PC-3 (cell line): ENCODE data around the gene UBE2E1. TPM values are rescaled to one million over a fixed set of nuclear protein-coding genes. Genes with fewer than 3 reads are reported as not detected.

Source experiments
- ATAC-seq: fragments of 200-7000 bp; cut with Tn5 transposase; 2 replicates; pipeline ENCODE4 v1.9.1; 2020; ENCODE audit warnings: mild to moderate bottlenecking, moderate library complexity
- BruUV-seq: library from RNA; stranded (reverse); fragments of 400-500 nt; replicated peaks from 2 replicates; lab custom pipeline; 2021; lab: Mats Ljungman, UMichigan
- CTCF ChIA-PET: fragments of 300-600 bp; sonication (Branson Sonifier 250); formaldehyde crosslinking; loops from one replicate; lab custom pipeline; 2022; ENCODE audit warnings: antibody characterized with exemption; lab: Charles Lee
- POLR2A ChIA-PET: fragments of 300-600 bp; sonication (Branson Sonifier 250); formaldehyde crosslinking; loops from one replicate; lab custom pipeline; 2022; ENCODE audit warnings: antibody characterized with exemption; ENCODE audit not compliant: unreplicated experiment; lab: Charles Lee
- DNase-seq: peaks from one replicate; pipeline ENCODE4 v3.0.0-alpha.2; 2015
- H2AFZ ChIP-seq: fragments of 300-600 bp; sonication (generic); 2 replicates; pipeline ENCODE4 v1.6.0; 2016; ENCODE audit warnings: antibody characterized with exemption, low read length
- H3F3A ChIP-seq: fragments of 300-600 bp; sonication (generic); one replicate; pipeline ENCODE4 v1.6.0; 2017; ENCODE audit warnings: antibody characterized with exemption, low read length, control low read depth, mild to moderate bottlenecking; ENCODE audit not compliant: unreplicated experiment
- H3K27ac ChIP-seq: fragments of 300-600 bp; sonication (generic); 2 replicates; pipeline ENCODE4 v1.5.1; 2016; ENCODE audit warnings: mild to moderate bottlenecking, low read length
- H3K27me3 ChIP-seq: fragments of 300-600 bp; sonication (generic); 2 replicates; pipeline ENCODE4 v1.6.1; 2016; ENCODE audit warnings: low read length, mixed read lengths
- H3K36me3 ChIP-seq: fragments of 300-600 bp; sonication (generic); 2 replicates; pipeline ENCODE4 v1.6.1; 2016; ENCODE audit warnings: low read depth, mixed run types, low read length, mixed read lengths
- H3K4me1 ChIP-seq: fragments of 300-600 bp; sonication (generic); 2 replicates; pipeline ENCODE4 v1.5.1; 2016; ENCODE audit warnings: low read length; ENCODE audit not compliant: insufficient read depth
- H3K4me2 ChIP-seq: fragments of 300-600 bp; sonication (generic); 2 replicates; pipeline ENCODE4 v1.6.0; 2016; ENCODE audit warnings: low read length
- H3K4me3 ChIP-seq: fragments of 300-600 bp; sonication (generic); 2 replicates; pipeline ENCODE4 v1.5.1; 2016; ENCODE audit warnings: mild to moderate bottlenecking, low read length, mixed read lengths
- H3K79me2 ChIP-seq: fragments of 300-600 bp; sonication (generic); 2 replicates; pipeline ENCODE4 v1.6.1; 2017; ENCODE audit warnings: low read length, mixed read lengths
- H3K9ac ChIP-seq: fragments of 300-600 bp; sonication (generic); 2 replicates; pipeline ENCODE4 v1.6.0; 2016; ENCODE audit warnings: mild to moderate bottlenecking, low read length
- H3K9me2 ChIP-seq: fragments of 300-600 bp; sonication (generic); replicated peaks from 2 replicates; pipeline ENCODE4 v1.6.1; 2016; ENCODE audit warnings: mixed run types, low read length, mixed read lengths
- H3K9me3 ChIP-seq: fragments of 300-600 bp; sonication (generic); 2 replicates; pipeline ENCODE4 v1.6.1; 2016; ENCODE audit warnings: low read length, mixed read lengths
- H4K20me1 ChIP-seq: fragments of 300-600 bp; sonication (generic); 2 replicates; pipeline ENCODE4 v1.6.1; 2016; ENCODE audit warnings: low read length, mixed read lengths
- EZH2 ChIP-seq: fragments of 300-600 bp; sonication (generic); IDR thresholded peaks from one replicate; pipeline ENCODE4 v1.6.1; 2017; ENCODE audit warnings: antibody characterized with exemption, mild to moderate bottlenecking, low read length; ENCODE audit not compliant: unreplicated experiment
- EZH2phosphoT487 ChIP-seq: fragments of 300-600 bp; sonication (generic); IDR thresholded peaks from 2 replicates; pipeline ENCODE4 v1.6.1; 2018; ENCODE audit warnings: mild to moderate bottlenecking, antibody characterized with exemption, low read length, borderline replicate concordance
- intact Hi-C: fragments of 100-400 bp; cut with micrococcal nuclease; formaldehyde crosslinking; loops from 2 replicates; pipeline ENCODE4 v1.9.0; 2023
- total RNA-seq: library from RNA; depleted of rRNA; stranded (reverse); fragments of >200 nt; gene quantifications from 2 replicates; pipeline ENCODE4 v1.2.3, GENCODE V29; 2014
- TF ChIP-seq, protein P1 (sequence below): fragments of 300-600 bp; sonication (generic); conservative IDR thresholded peaks from 2 replicates; pipeline ENCODE4 v1.5.1; 2017; ENCODE audit warnings: antibody characterized with exemption, low read depth, mild to moderate bottlenecking, low read length

UBE2E1 gene
- total RNA-seq, 1 experiment from 2014 or later: 117 TPM

DNA sequence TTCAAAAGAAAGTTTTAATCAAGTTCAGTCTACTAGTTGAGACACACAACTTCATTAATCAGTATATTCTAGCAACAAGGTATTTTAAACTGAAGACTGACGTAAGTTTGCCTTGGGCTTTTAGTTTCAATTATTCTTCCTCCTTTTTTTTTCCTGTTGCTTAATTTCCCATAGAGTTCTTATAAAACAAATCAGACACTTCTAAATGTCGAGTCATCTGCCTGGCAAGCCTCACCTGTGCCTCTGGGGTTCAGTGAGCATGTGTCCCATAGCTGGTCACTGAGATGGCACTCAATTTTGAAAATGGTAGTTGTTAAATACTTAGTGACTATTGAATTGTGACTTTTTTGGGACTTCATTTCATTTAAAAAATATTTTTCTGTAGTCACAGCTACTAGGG, 83.6 kb downstream of the UBE2E1 start:
- Histone ChIP-seq H3K4me1 (peaks cover 8% of the 10 kb centered on the region; the same call in 1 of the 2 replicates), H2AFZ (no peak overlapping the region), H3K36me3 (peaks cover 45% of the 10 kb centered on the region; the same call in 1 of the 2 replicates), H3K79me2 (peaks cover 25% of the 10 kb centered on the region; the same call in 1 of the 2 replicates), H3K27me3 (no peaks in the 10 kb centered on the region), H3K27ac (no peak overlapping the region), H3K9me2 (no peaks in the 10 kb centered on the region), H4K20me1 (peaks cover 11% of the 10 kb centered on the region), H3K4me3 (no peak overlapping the region), H3K9ac (no peak overlapping the region), H3F3A (no peaks in the 10 kb centered on the region), H3K4me2 (no peak overlapping the region), H3K9me3 (no peaks in the 10 kb centered on the region)
- TF ChIP-seq, protein P1, sequence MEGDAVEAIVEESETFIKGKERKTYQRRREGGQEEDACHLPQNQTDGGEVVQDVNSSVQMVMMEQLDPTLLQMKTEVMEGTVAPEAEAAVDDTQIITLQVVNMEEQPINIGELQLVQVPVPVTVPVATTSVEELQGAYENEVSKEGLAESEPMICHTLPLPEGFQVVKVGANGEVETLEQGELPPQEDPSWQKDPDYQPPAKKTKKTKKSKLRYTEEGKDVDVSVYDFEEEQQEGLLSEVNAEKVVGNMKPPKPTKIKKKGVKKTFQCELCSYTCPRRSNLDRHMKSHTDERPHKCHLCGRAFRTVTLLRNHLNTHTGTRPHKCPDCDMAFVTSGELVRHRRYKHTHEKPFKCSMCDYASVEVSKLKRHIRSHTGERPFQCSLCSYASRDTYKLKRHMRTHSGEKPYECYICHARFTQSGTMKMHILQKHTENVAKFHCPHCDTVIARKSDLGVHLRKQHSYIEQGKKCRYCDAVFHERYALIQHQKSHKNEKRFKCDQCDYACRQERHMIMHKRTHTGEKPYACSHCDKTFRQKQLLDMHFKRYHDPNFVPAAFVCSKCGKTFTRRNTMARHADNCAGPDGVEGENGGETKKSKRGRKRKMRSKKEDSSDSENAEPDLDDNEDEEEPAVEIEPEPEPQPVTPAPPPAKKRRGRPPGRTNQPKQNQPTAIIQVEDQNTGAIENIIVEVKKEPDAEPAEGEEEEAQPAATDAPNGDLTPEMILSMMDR: no peak
- no peak for TF ChIP-seq EZH2phosphoT487
- no peak for TF ChIP-seq EZH2
- ATAC-seq (no peak), DNase-seq (no peak)
- ChIA-PET POLR2A (no interaction called here), CTCF (no interaction called here)
- BruUV-seq: no TSS peak
- intact Hi-C loops: loop anchor here (1.0 kb wide), 1 partner anchor 70 kb away; no protein-coding TSS in a partner anchor

DNA sequence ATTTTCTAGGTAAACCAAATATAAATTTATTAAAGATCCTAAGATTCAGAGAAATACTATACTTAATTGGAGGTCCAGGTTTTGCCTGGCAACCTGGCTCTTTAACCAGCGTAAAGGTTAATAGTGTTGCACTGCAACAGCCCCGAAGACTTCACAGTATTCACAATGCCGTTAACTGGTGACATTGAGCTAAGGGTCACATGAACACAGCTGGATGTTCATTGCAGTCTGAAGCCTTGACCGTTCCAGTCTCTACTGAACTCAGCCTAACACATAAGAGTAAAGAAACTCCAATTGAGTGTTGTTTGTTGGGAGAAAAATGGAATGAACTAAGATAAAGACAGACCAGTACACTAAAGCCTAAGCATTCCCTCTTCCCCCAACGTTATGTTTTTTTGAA, 84.2 kb downstream of the UBE2E1 start:
- Histone ChIP-seq H3K4me1 (peaks cover 8% of the 10 kb centered on the region; the same call in 1 of the 2 replicates), H2AFZ (no peak overlapping the region), H3K9ac (no peak overlapping the region), H4K20me1 (peaks cover 8% of the 10 kb centered on the region), H3K27me3 (no peaks in the 10 kb centered on the region), H3K9me3 (no peaks in the 10 kb centered on the region), H3K4me2 (no peak overlapping the region), H3F3A (no peaks in the 10 kb centered on the region), H3K4me3 (no peak overlapping the region), H3K9me2 (no peaks in the 10 kb centered on the region), H3K27ac (no peak overlapping the region), H3K36me3 (peaks cover 45% of the 10 kb centered on the region; the same call in 1 of the 2 replicates), H3K79me2 (peaks cover 20% of the 10 kb centered on the region; the same call in 1 of the 2 replicates)
- no peak for DNase-seq
- intact Hi-C loops: loop anchor here (1.0 kb wide), 1 partner anchor 69 kb away; no protein-coding TSS in a partner anchor
- POLR2A ChIA-PET: no interaction called here
- no peak for ATAC-seq
- CTCF ChIA-PET: no interaction called here
- TF ChIP-seq, protein P1: no peak
- TF ChIP-seq EZH2phosphoT487: no peak
- no peak for TF ChIP-seq EZH2
- no TSS peak for BruUV-seq
